Measurements from ENCODE around the gene TSPEAR.

The TSPEAR gene

GRCh38 chr21:44618504-44618903 is 92.9 kb downstream of the TSPEAR start:
- H3K27ac ChIP-seq (ENCODE audit: low read depth, low read length), result no peak overlapping the region
- no peaks in the 10 kb centered on the region for H3K4me1 ChIP-seq (ENCODE audit: control insufficient read depth, insufficient read depth, low read length)
- H3K4me3 ChIP-seq (ENCODE audit: low read depth, low read length), result no peak overlapping the region
- peaks cover 37% of the 10 kb centered on the region for H3K9me3 ChIP-seq (ENCODE audit: control insufficient read depth, insufficient read depth, low read depth, low read length)
- H3K36me3 ChIP-seq (ENCODE audit: control insufficient read depth, insufficient read depth, low read length), result no peaks in the 10 kb centered on the region
- no peaks in the 10 kb centered on the region for H3K27me3 ChIP-seq (ENCODE audit: control insufficient read depth, insufficient read depth, low read length)
- no peak overlapping the region for H3K9ac ChIP-seq (ENCODE audit: low read length)

- Histone ChIP-seq H3K36me3 (ENCODE audit: control insufficient read depth, insufficient read depth, low read length) (no peaks in the 10 kb centered on the region), H3K9ac (ENCODE audit: low read length) (no peak overlapping the region), H3K27me3 (ENCODE audit: control insufficient read depth, insufficient read depth, low read length) (no peaks in the 10 kb centered on the region), H3K4me1 (ENCODE audit: control insufficient read depth, insufficient read depth, low read length) (no peaks in the 10 kb centered on the region), H3K9me3 (ENCODE audit: control insufficient read depth, insufficient read depth, low read depth, low read length) (peaks cover 27% of the 10 kb centered on the region), H3K4me3 (ENCODE audit: low read depth, low read length) (no peak overlapping the region), H3K27ac (ENCODE audit: low read depth, low read length) (no peak overlapping the region)
These were observed 94.3 kb downstream of the TSPEAR start for GRCh38 chr21:44617071-44617501.

DNA sequence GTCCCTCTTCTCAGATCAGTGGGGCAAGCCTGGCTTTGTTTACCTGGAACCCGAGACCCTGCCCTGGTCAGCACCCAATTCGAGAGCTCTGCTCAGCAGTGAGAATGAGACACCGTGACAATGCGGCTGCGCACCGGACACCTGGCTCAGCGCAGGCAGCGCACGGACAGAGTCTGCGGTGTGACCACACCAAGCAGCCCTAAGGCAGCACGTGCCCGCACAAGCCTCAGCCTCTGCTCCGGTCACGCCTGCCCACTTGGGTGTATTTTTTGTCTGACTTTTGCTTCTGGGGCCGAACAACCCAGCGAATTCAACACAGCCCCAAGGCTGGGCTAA is 94.8 kb downstream of the TSPEAR start:
- no peaks in the 10 kb centered on the region for H3K4me1 ChIP-seq (ENCODE audit: control insufficient read depth, insufficient read depth, low read length)
- no peaks in the 10 kb centered on the region for H3K27me3 ChIP-seq (ENCODE audit: control insufficient read depth, insufficient read depth, low read length)
- H3K9me3 ChIP-seq (ENCODE audit: control insufficient read depth, insufficient read depth, low read depth, low read length), result peaks cover 30% of the 10 kb centered on the region
- no peaks in the 10 kb centered on the region for H3K36me3 ChIP-seq (ENCODE audit: control insufficient read depth, insufficient read depth, low read length)
- no peak overlapping the region for H3K27ac ChIP-seq (ENCODE audit: low read depth, low read length)
- no peak overlapping the region for H3K9ac ChIP-seq (ENCODE audit: low read length)
- H3K4me3 ChIP-seq (ENCODE audit: low read depth, low read length), result no peak overlapping the region

GRCh38 chr21:44615911-44616590 is 95.3 kb downstream of the TSPEAR start:
- Histone ChIP-seq H3K4me3 (ENCODE audit: low read depth, low read length) (no peak overlapping the region), H3K36me3 (ENCODE audit: control insufficient read depth, insufficient read depth, low read length) (no peaks in the 10 kb centered on the region), H3K9ac (ENCODE audit: low read length) (no peak overlapping the region), H3K27me3 (ENCODE audit: control insufficient read depth, insufficient read depth, low read length) (no peaks in the 10 kb centered on the region), H3K4me1 (ENCODE audit: control insufficient read depth, insufficient read depth, low read length) (no peaks in the 10 kb centered on the region), H3K27ac (ENCODE audit: low read depth, low read length) (no peak overlapping the region), H3K9me3 (ENCODE audit: control insufficient read depth, insufficient read depth, low read depth, low read length) (peaks cover 32% of the 10 kb centered on the region)

GRCh38 chr21:44615466-44615865 is 95.9 kb downstream of the TSPEAR start:
- H3K36me3 ChIP-seq (ENCODE audit: control insufficient read depth, insufficient read depth, low read length), result no peaks in the 10 kb centered on the region
- H3K4me3 ChIP-seq (ENCODE audit: low read depth, low read length), result no peak overlapping the region
- H3K4me1 ChIP-seq (ENCODE audit: control insufficient read depth, insufficient read depth, low read length), result no peaks in the 10 kb centered on the region
- H3K27ac ChIP-seq (ENCODE audit: low read depth, low read length), result no peak overlapping the region
- H3K27me3 ChIP-seq (ENCODE audit: control insufficient read depth, insufficient read depth, low read length), result no peaks in the 10 kb centered on the region
- H3K9ac ChIP-seq (ENCODE audit: low read length), result no peak overlapping the region
- H3K9me3 ChIP-seq (ENCODE audit: control insufficient read depth, insufficient read depth, low read depth, low read length), result peaks cover 32% of the 10 kb centered on the region

- no peak overlapping the region for H3K4me3 ChIP-seq (ENCODE audit: low read depth, low read length)
- H3K9ac ChIP-seq (ENCODE audit: low read length), result no peak overlapping the region
- H3K27me3 ChIP-seq (ENCODE audit: control insufficient read depth, insufficient read depth, low read length), result no peaks in the 10 kb centered on the region
- peaks cover 34% of the 10 kb centered on the region for H3K9me3 ChIP-seq (ENCODE audit: control insufficient read depth, insufficient read depth, low read depth, low read length)
- H3K27ac ChIP-seq (ENCODE audit: low read depth, low read length), result no peak overlapping the region
- H3K36me3 ChIP-seq (ENCODE audit: control insufficient read depth, insufficient read depth, low read length), result no peaks in the 10 kb centered on the region
- H3K4me1 ChIP-seq (ENCODE audit: control insufficient read depth, insufficient read depth, low read length), result no peaks in the 10 kb centered on the region
These were observed 96.4 kb downstream of the TSPEAR start for GRCh38 chr21:44614961-44615391.

GRCh38 chr21:44614161-44614631 is 97.2 kb downstream of the TSPEAR start:
- Histone ChIP-seq H3K36me3 (ENCODE audit: control insufficient read depth, insufficient read depth, low read length) (no peaks in the 10 kb centered on the region), H3K4me1 (ENCODE audit: control insufficient read depth, insufficient read depth, low read length) (no peaks in the 10 kb centered on the region), H3K4me3 (ENCODE audit: low read depth, low read length) (no peak overlapping the region), H3K9me3 (ENCODE audit: control insufficient read depth, insufficient read depth, low read depth, low read length) (peaks cover 34% of the 10 kb centered on the region), H3K27me3 (ENCODE audit: control insufficient read depth, insufficient read depth, low read length) (no peaks in the 10 kb centered on the region), H3K9ac (ENCODE audit: low read length) (no peak overlapping the region), H3K27ac (ENCODE audit: low read depth, low read length) (no peak overlapping the region)

- Histone ChIP-seq H3K4me3 (ENCODE audit: low read depth, low read length) (no peak overlapping the region), H3K27me3 (ENCODE audit: control insufficient read depth, insufficient read depth, low read length) (no peaks in the 10 kb centered on the region), H3K9me3 (ENCODE audit: control insufficient read depth, insufficient read depth, low read depth, low read length) (peaks cover 37% of the 10 kb centered on the region), H3K36me3 (ENCODE audit: control insufficient read depth, insufficient read depth, low read length) (no peaks in the 10 kb centered on the region), H3K4me1 (ENCODE audit: control insufficient read depth, insufficient read depth, low read length) (no peaks in the 10 kb centered on the region), H3K9ac (ENCODE audit: low read length) (no peak overlapping the region), H3K27ac (ENCODE audit: low read depth, low read length) (no peak overlapping the region)
These were observed 97.8 kb downstream of the TSPEAR start for GRCh38 chr21:44613386-44614155.

DNA sequence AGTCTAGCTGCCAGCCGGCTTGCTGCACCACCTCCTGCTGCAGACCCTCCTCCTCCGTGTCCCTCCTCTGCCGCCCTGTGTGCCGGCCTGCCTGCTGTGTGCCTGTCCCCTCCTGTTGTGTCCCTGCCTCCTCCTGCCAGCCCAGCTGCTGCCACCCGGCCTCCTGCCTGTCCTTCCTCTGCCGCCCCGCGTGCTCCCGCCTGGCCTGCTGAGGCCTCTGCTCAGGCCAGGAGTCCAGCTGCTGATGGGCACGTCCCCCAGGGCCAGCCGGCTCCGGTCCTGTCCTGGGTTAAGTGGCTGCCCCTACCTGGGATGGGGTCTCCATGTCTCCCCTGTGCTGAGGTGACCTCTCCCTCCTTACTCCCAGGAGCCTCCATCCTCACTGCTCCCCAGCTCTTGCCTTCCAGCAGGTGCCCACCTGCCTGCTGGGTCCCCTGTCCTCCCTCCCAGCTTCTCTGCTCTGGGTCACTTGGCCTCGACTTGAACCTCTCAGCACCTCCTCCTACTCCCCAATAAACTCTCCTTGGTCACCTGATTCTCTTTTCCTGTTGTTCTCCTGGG is 98.6 kb downstream of the TSPEAR start:
- Histone ChIP-seq H3K27me3 (ENCODE audit: control insufficient read depth, insufficient read depth, low read length) (no peaks in the 10 kb centered on the region), H3K36me3 (ENCODE audit: control insufficient read depth, insufficient read depth, low read length) (no peaks in the 10 kb centered on the region), H3K9ac (ENCODE audit: low read length) (no peak overlapping the region), H3K27ac (ENCODE audit: low read depth, low read length) (no peak overlapping the region), H3K4me3 (ENCODE audit: low read depth, low read length) (no peak overlapping the region), H3K4me1 (ENCODE audit: control insufficient read depth, insufficient read depth, low read length) (no peaks in the 10 kb centered on the region), H3K9me3 (ENCODE audit: control insufficient read depth, insufficient read depth, low read depth, low read length) (peaks cover 37% of the 10 kb centered on the region)

DNA sequence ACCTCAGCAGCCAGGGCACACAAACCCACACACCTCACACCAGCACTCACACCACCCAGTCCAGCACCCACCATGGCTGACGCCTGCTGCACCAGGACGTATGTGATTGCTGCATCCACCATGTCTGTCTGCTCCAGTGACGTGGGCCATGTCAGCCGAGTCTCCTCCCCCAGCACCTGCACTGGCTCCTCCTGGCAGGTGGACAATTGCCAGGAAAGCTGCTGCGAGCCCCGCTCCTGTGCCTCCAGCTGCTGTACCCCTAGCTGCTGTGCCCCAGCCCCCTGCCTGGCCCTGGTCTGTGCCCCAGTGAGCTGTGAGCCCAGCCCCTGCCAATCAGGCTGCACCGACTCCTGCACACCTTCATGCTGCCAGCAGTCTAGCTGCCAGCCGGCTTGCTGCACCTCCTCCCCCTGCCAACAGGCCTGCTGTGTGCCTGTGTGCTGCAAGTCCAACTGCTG is 99.3 kb downstream of the TSPEAR start, which contains the start of gene KRTAP10-8:
KRTAP10-8 (plus strand) TSS at position 51 of the 458 bp plus-strand sequence; CDS start at position 73, 22 bp downstream.
- Histone ChIP-seq H3K27ac (ENCODE audit: low read depth, low read length) (no peak within 1 kb of the TSS), H3K9me3 (ENCODE audit: control insufficient read depth, insufficient read depth, low read depth, low read length) (peaks cover 37% of the 10 kb centered on the region)

GRCh38 chr21:44611551-44611950 is 99.8 kb downstream of the TSPEAR start:
- Histone ChIP-seq H3K27me3 (ENCODE audit: control insufficient read depth, insufficient read depth, low read length) (no peaks in the 10 kb centered on the region), H3K4me1 (ENCODE audit: control insufficient read depth, insufficient read depth, low read length) (no peaks in the 10 kb centered on the region), H3K27ac (ENCODE audit: low read depth, low read length) (no peak overlapping the region), H3K9ac (ENCODE audit: low read length) (no peak overlapping the region), H3K4me3 (ENCODE audit: low read depth, low read length) (no peak overlapping the region), H3K36me3 (ENCODE audit: control insufficient read depth, insufficient read depth, low read length) (no peaks in the 10 kb centered on the region), H3K9me3 (ENCODE audit: control insufficient read depth, insufficient read depth, low read depth, low read length) (peaks cover 38% of the 10 kb centered on the region)

More for the DNA sequence above, 99.3 kb downstream of the TSPEAR start, which contains the start of gene KRTAP10-8:
- Histone ChIP-seq H3K9ac (ENCODE audit: low read length) (no peak within 1 kb of the TSS), H3K36me3 (ENCODE audit: control insufficient read depth, insufficient read depth, low read length) (no peaks in the 10 kb centered on the region), H3K4me1 (ENCODE audit: control insufficient read depth, insufficient read depth, low read length) (no peaks in the 10 kb centered on the region), H3K27me3 (ENCODE audit: control insufficient read depth, insufficient read depth, low read length) (no peaks in the 10 kb centered on the region), H3K4me3 (ENCODE audit: low read depth, low read length) (no peak within 1 kb of the TSS)

Data from HUES6 (cell line).